Caco-2 (cell line): Measurements from ENCODE around the gene PPFIA1. TPM values are rescaled to one million over a fixed set of nuclear protein-coding genes. Genes with fewer than 3 reads are reported as not detected.

Source experiments
- BruUV-seq: library from RNA; stranded (reverse); fragments of 400-500 nt; replicated peaks from 2 replicates; lab custom pipeline; 2021; lab: Mats Ljungman, UMichigan
- CTCF ChIA-PET: fragments of 300-600 bp; sonication (Branson Sonifier 250); formaldehyde crosslinking; loops from one replicate; lab custom pipeline; 2022; ENCODE audit warnings: antibody characterized with exemption; lab: Charles Lee
- POLR2A ChIA-PET: fragments of 300-600 bp; sonication (Branson Sonifier 250); formaldehyde crosslinking; loops from one replicate; lab custom pipeline; 2022; ENCODE audit warnings: antibody characterized with exemption; lab: Charles Lee
- DNase-seq, 2 experiments: peaks; one replicate each; pipeline versions ENCODE4 v3.0.0 to v3.0.0-alpha.2; 2020 to 2022
- H3K27me3 ChIP-seq: replicated peaks from 2 replicates; pipeline ENCODE4 v1.6.0; 2011; ENCODE audit warnings: low read length; ENCODE audit not compliant: control insufficient read depth, insufficient read depth
- H3K36me3 ChIP-seq: 2 replicates; pipeline ENCODE4 v1.5.1; 2011; ENCODE audit warnings: low read length; ENCODE audit not compliant: control insufficient read depth, insufficient read depth
- H3K4me1 ChIP-seq: fragments of 250-450 bp; sonication (Bioruptor Pico); 2 replicates; pipeline ENCODE4 v1.5.1; 2020; ENCODE audit warnings: mild to moderate bottlenecking
- H3K4me3 ChIP-seq: 2 replicates; pipeline ENCODE4 v1.5.1; 2011; ENCODE audit warnings: low read depth, mild to moderate bottlenecking, control low read depth, low read length
- H3K9me3 ChIP-seq: fragments of 250-450 bp; sonication (Bioruptor Pico); 2 replicates; pipeline ENCODE4 v1.5.1; 2020; ENCODE audit warnings: mild to moderate bottlenecking, moderate library complexity
- H3K27ac Mint-ChIP-seq: one replicate; pipeline ENCODE4 v1.8.0; 2022; ENCODE audit warnings: mixed read lengths; ENCODE audit not compliant: unreplicated experiment
- H3K27me3 Mint-ChIP-seq: one replicate; pipeline ENCODE4 v1.8.0; 2022; ENCODE audit warnings: mixed read lengths; ENCODE audit not compliant: insufficient read depth, unreplicated experiment
- H3K36me3 Mint-ChIP-seq: one replicate; pipeline ENCODE4 v1.8.0; 2022; ENCODE audit warnings: mild to moderate bottlenecking, mixed read lengths; ENCODE audit not compliant: insufficient read depth, unreplicated experiment
- H3K4me1 Mint-ChIP-seq: one replicate; pipeline ENCODE4 v1.8.0; 2022; ENCODE audit warnings: low read depth, mixed read lengths; ENCODE audit not compliant: unreplicated experiment
- H3K4me3 Mint-ChIP-seq: one replicate; pipeline ENCODE4 v1.8.0; 2022; ENCODE audit warnings: mild to moderate bottlenecking, moderate library complexity, mixed read lengths; ENCODE audit not compliant: unreplicated experiment
- H3K9me3 Mint-ChIP-seq: one replicate; pipeline ENCODE4 v1.8.0; 2022; ENCODE audit warnings: mixed read lengths; ENCODE audit not compliant: unreplicated experiment
- CTCF ChIP-seq, 2 experiments: fragments of 200-600 bp in 1 of 2; IDR thresholded peaks; 1 replicate in 1 of 2; 2 replicates in 1 of 2; pipeline versions ENCODE4 v1.5.1 to v1.8.0; 2011 to 2022; ENCODE audit warnings: antibody characterized with exemption in 1 of 2, control low read depth in 1 of 2, inconsistent platforms in 1 of 2, low read depth in 1 of 2, low read length in 1 of 2, mild to moderate bottlenecking in 1 of 2, moderate library complexity in 1 of 2; ENCODE audit not compliant: insufficient read depth in 1 of 2, severe bottlenecking in 1 of 2, unreplicated experiment in 1 of 2
- intact Hi-C: fragments of 100-400 bp; cut with micrococcal nuclease; formaldehyde crosslinking; loops from one replicate; pipeline ENCODE4 v1.10.0; 2022; ENCODE audit not compliant: unreplicated experiment
- total RNA-seq: library from RNA; stranded (reverse); gene quantifications from 2 replicates; pipeline ENCODE4 v1.2.3, GENCODE V29; 2022

PPFIA1 gene
- total RNA-seq, 1 experiment from 2014 or later, result 148 TPM

- Mint-ChIP-seq H3K4me1 (peaks cover 17% of the 10 kb centered on the region), H3K27me3 (no peaks in the 10 kb centered on the region), H3K4me3 (no peak overlapping the region), H3K9me3 (no peaks in the 10 kb centered on the region), H3K36me3 (peaks cover 93% of the 10 kb centered on the region), H3K27ac (no peak overlapping the region)
- no peak for TF ChIP-seq CTCF (IDR thresholded peaks at IDR 0.05; ENCODE audit: insufficient read depth in 1 of 2, low read depth in 1 of 2, low read length in 1 of 2, severe bottlenecking in 1 of 2, unreplicated experiment in 1 of 2)
- Histone ChIP-seq H3K4me3 (no peak overlapping the region), H3K36me3 (peaks cover 8% of the 10 kb centered on the region), H3K9me3 (no peaks in the 10 kb centered on the region), H3K4me1 (no peaks in the 10 kb centered on the region), H3K27me3 (no peaks in the 10 kb centered on the region)
- intact Hi-C loops, result no loop called here
- ChIA-PET CTCF (no interaction called here), POLR2A (no interaction called here)
- no TSS peak for BruUV-seq
- no peak for DNase-seq
These were observed 8.5 kb downstream of the PPFIA1 start for GRCh38 chr11:70278994-70279393.

- CTCF ChIA-PET, result no interaction called here
- intact Hi-C loops, result no loop called here
These were observed 10.7 kb downstream of the PPFIA1 start for GRCh38 chr11:70281156-70281609.

GRCh38 chr11:70282012-70282411 lies 11.5 kb downstream of the PPFIA1 start:
- intact Hi-C loops, result no loop called here
- Mint-ChIP-seq H3K4me3 (no peak overlapping the region), H3K27me3 (no peaks in the 10 kb centered on the region), H3K27ac (peak overlapping the region; percentile 13), H3K4me1 (peaks cover 8% of the 10 kb centered on the region), H3K36me3 (peaks cover 93% of the 10 kb centered on the region), H3K9me3 (no peaks in the 10 kb centered on the region)
- Histone ChIP-seq H3K4me1 (no peaks in the 10 kb centered on the region), H3K4me3 (no peak overlapping the region), H3K27me3 (no peaks in the 10 kb centered on the region), H3K9me3 (no peaks in the 10 kb centered on the region), H3K36me3 (peaks cover 9% of the 10 kb centered on the region)
- ChIA-PET POLR2A (no interaction called here), CTCF (no interaction called here)
- no TSS peak for BruUV-seq
- peak in 1 of 2 experiments; percentile 28 for DNase-seq
- no peak for TF ChIP-seq CTCF (IDR thresholded peaks at IDR 0.05; ENCODE audit: insufficient read depth in 1 of 2, low read depth in 1 of 2, low read length in 1 of 2, severe bottlenecking in 1 of 2, unreplicated experiment in 1 of 2)

More at GRCh38 chr11:70281156-70281609, 10.7 kb downstream of the PPFIA1 start:
- Histone ChIP-seq H3K9me3 (no peaks in the 10 kb centered on the region), H3K36me3 (peaks cover 9% of the 10 kb centered on the region), H3K4me3 (no peak overlapping the region), H3K4me1 (no peaks in the 10 kb centered on the region), H3K27me3 (no peaks in the 10 kb centered on the region)
- POLR2A ChIA-PET, result no interaction called here
- Mint-ChIP-seq H3K27ac (no peak overlapping the region), H3K9me3 (no peaks in the 10 kb centered on the region), H3K27me3 (no peaks in the 10 kb centered on the region), H3K4me3 (no peak overlapping the region), H3K4me1 (peaks cover 8% of the 10 kb centered on the region), H3K36me3 (peaks cover 93% of the 10 kb centered on the region)
- DNase-seq, result peak in 1 of 2 experiments; percentile 26
- no TSS peak for BruUV-seq
- TF ChIP-seq CTCF (IDR thresholded peaks at IDR 0.05; ENCODE audit: insufficient read depth in 1 of 2, low read depth in 1 of 2, low read length in 1 of 2, severe bottlenecking in 1 of 2, unreplicated experiment in 1 of 2), result no peak
